KOPT-K1 (cell line): ENCODE measurements around the gene CALR3.
"Not testable (repeated sequence)": the region's sequence is repeated elsewhere in the genome, so short reads cannot be mapped to it uniquely, and the experiment has no call there.

ENCODE experiments used
- H3K27ac ChIP-seq: fragments of 200-600 bp; sonication (generic); 2 replicates; pipeline ENCODE4 v1.5.1; 2016; ENCODE audit warnings: antibody characterized with exemption, mild to moderate bottlenecking, low read depth, low read length; ENCODE audit not compliant: poor library complexity, severe bottlenecking
- H3K36me3 ChIP-seq: fragments of 200-600 bp; sonication (generic); 2 replicates; pipeline ENCODE4 v1.5.1; 2017; ENCODE audit warnings: antibody characterized with exemption, mild to moderate bottlenecking, low read length, moderate library complexity; ENCODE audit not compliant: insufficient read depth
- H3K9me3 ChIP-seq: fragments of 200-600 bp; sonication (generic); 2 replicates; pipeline ENCODE4 v1.5.1; 2017; ENCODE audit warnings: antibody characterized with exemption, low read length, mild to moderate bottlenecking; ENCODE audit not compliant: insufficient read depth, poor library complexity, severe bottlenecking

CALR3 gene

GRCh38 chr19:16458391-16459341 is 37.3 kb downstream of the CALR3 start:
- Histone ChIP-seq H3K36me3 (no peaks in the 10 kb centered on the region), H3K27ac (no peak overlapping the region)

GRCh38 chr19:16457954-16458331 is 38.0 kb downstream of the CALR3 start:
- H3K27ac ChIP-seq: no peak overlapping the region
- no peaks in the 10 kb centered on the region for H3K9me3 ChIP-seq
- H3K36me3 ChIP-seq: no peaks in the 10 kb centered on the region

More at GRCh38 chr19:16458391-16459341, 37.3 kb downstream of the CALR3 start:
- no peaks in the 10 kb centered on the region for H3K9me3 ChIP-seq

- Histone ChIP-seq H3K36me3 (no peaks in the 10 kb centered on the region), H3K9me3 (no peaks in the 10 kb centered on the region), H3K27ac (no peak overlapping the region)
Measured at GRCh38 chr19:16457195-16457953, 38.6 kb downstream of the CALR3 start.

GRCh38 chr19:16456652-16457194 is 39.2 kb downstream of the CALR3 start:
- Histone ChIP-seq H3K9me3 (no peaks in the 10 kb centered on the region), H3K36me3 (no peaks in the 10 kb centered on the region), H3K27ac (no peak overlapping the region)

- Histone ChIP-seq H3K9me3 (no peaks in the 10 kb centered on the region), H3K36me3 (no peaks in the 10 kb centered on the region), H3K27ac (no peak overlapping the region)
Measured at GRCh38 chr19:16455489-16455888, 40.5 kb downstream of the CALR3 start.

GRCh38 chr19:16454351-16454918 is 41.5 kb downstream of the CALR3 start:
- Histone ChIP-seq H3K27ac (no peak overlapping the region), H3K9me3 (no peaks in the 10 kb centered on the region), H3K36me3 (peaks cover under 1% of the 10 kb centered on the region; the same call in 1 of the 2 replicates)

- H3K9me3 ChIP-seq: no peaks in the 10 kb centered on the region
- H3K27ac ChIP-seq: no peak overlapping the region
- peaks cover 7% of the 10 kb centered on the region; the same call in 1 of the 2 replicates for H3K36me3 ChIP-seq
Measured at GRCh38 chr19:16452325-16452724, 43.6 kb downstream of the CALR3 start.

GRCh38 chr19:16449330-16449961 is 46.5 kb downstream of the CALR3 start:
- Histone ChIP-seq H3K27ac (no peak overlapping the region), H3K9me3 (no peaks in the 10 kb centered on the region), H3K36me3 (peaks cover 7% of the 10 kb centered on the region; the same call in 1 of the 2 replicates)

- H3K27ac ChIP-seq, H3K36me3 ChIP-seq, H3K9me3 ChIP-seq: not testable (repeated sequence)
Measured at GRCh38 chr19:16448872-16449271, 47.1 kb downstream of the CALR3 start.

GRCh38 chr19:16446724-16447368 is 49.1 kb downstream of the CALR3 start:
- H3K27ac ChIP-seq: no peak overlapping the region
- no peaks in the 10 kb centered on the region for H3K9me3 ChIP-seq
- H3K36me3 ChIP-seq: peaks cover 7% of the 10 kb centered on the region; the same call in 1 of the 2 replicates

GRCh38 chr19:16446108-16446723 is 49.8 kb downstream of the CALR3 start:
- Histone ChIP-seq H3K9me3 (no peaks in the 10 kb centered on the region), H3K36me3 (peaks cover 8% of the 10 kb centered on the region; the same call in 1 of the 2 replicates), H3K27ac (peak overlapping the region; percentile 35)

- Histone ChIP-seq H3K36me3 (peaks cover 15% of the 10 kb centered on the region), H3K27ac (peak overlapping the region; percentile 35), H3K9me3 (no peaks in the 10 kb centered on the region)
Measured at GRCh38 chr19:16445238-16446107, 50.5 kb downstream of the CALR3 start.

- Histone ChIP-seq H3K27ac (no peak overlapping the region), H3K36me3 (peaks cover 23% of the 10 kb centered on the region), H3K9me3 (no peaks in the 10 kb centered on the region)
Measured at GRCh38 chr19:16444269-16444600, 51.7 kb downstream of the CALR3 start.
